ENCODE measurements around the gene ARFGEF3. TPM values are rescaled to one million over a fixed set of nuclear protein-coding genes. Genes with fewer than 3 reads are reported as not detected.

The ARFGEF3 gene
- polyA plus RNA-seq, 2 donors = 0.15 to 0.20 TPM

- WGBS, 2 donors = 93 to 96% methylated on average over 4 of the region's 4 CpGs
- H3K4me3 ChIP-seq (ENCODE audit: low read depth in 1 of 2, low read length in 2 of 2) = no peak overlapping the region
- H3K9me3 ChIP-seq (ENCODE audit: control insufficient read depth in 2 of 2, insufficient read depth in 1 of 2, low read depth in 1 of 2, low read length in 1 of 2) = no peaks in the 10 kb centered on the region
- no peaks in the 10 kb centered on the region for H3K4me1 ChIP-seq (ENCODE audit: control insufficient read depth in 2 of 2, insufficient read depth in 2 of 2, low read length in 1 of 2)
- no peaks in the 10 kb centered on the region for H3K36me3 ChIP-seq (ENCODE audit: control insufficient read depth in 2 of 2, insufficient read depth in 2 of 2, low read length in 1 of 2)
- H3K27ac ChIP-seq (ENCODE audit: low read depth in 2 of 2, low read length in 1 of 2) = no peak overlapping the region
- H3K27me3 ChIP-seq (ENCODE audit: control insufficient read depth in 1 of 2, insufficient read depth in 2 of 2, low read length in 2 of 2) = no peaks in the 10 kb centered on the region
Measured at GRCh38 chr6:138219901-138220300, 58.2 kb downstream of the ARFGEF3 start.

- H3K4me1 ChIP-seq (ENCODE audit: control insufficient read depth in 2 of 2, insufficient read depth in 2 of 2, low read length in 1 of 2) = no peaks in the 10 kb centered on the region
- no peak overlapping the region for H3K27ac ChIP-seq (ENCODE audit: low read depth in 2 of 2, low read length in 1 of 2)
- no peaks in the 10 kb centered on the region for H3K27me3 ChIP-seq (ENCODE audit: control insufficient read depth in 1 of 2, insufficient read depth in 2 of 2, low read length in 2 of 2)
- no peaks in the 10 kb centered on the region for H3K36me3 ChIP-seq (ENCODE audit: control insufficient read depth in 2 of 2, insufficient read depth in 2 of 2, low read length in 1 of 2)
- no peak overlapping the region for H3K4me3 ChIP-seq (ENCODE audit: low read depth in 1 of 2, low read length in 2 of 2)
- no peaks in the 10 kb centered on the region for H3K9me3 ChIP-seq (ENCODE audit: control insufficient read depth in 2 of 2, insufficient read depth in 1 of 2, low read depth in 1 of 2, low read length in 1 of 2)
- WGBS, 2 donors = 73 to 74% methylated on average over 4 of the region's 4 CpGs
Measured at GRCh38 chr6:138222901-138223546, 61.3 kb downstream of the ARFGEF3 start.

- WGBS, 2 donors = 79 to 86% methylated on average over 4 of the region's 4 CpGs
- Histone ChIP-seq H3K36me3 (ENCODE audit: control insufficient read depth in 2 of 2, insufficient read depth in 2 of 2, low read length in 1 of 2) (no peaks in the 10 kb centered on the region), H3K27ac (ENCODE audit: low read depth in 2 of 2, low read length in 1 of 2) (no peak overlapping the region), H3K4me1 (ENCODE audit: control insufficient read depth in 2 of 2, insufficient read depth in 2 of 2, low read length in 1 of 2) (no peaks in the 10 kb centered on the region), H3K27me3 (ENCODE audit: control insufficient read depth in 1 of 2, insufficient read depth in 2 of 2, low read length in 2 of 2) (no peaks in the 10 kb centered on the region), H3K9me3 (ENCODE audit: control insufficient read depth in 2 of 2, insufficient read depth in 1 of 2, low read depth in 1 of 2, low read length in 1 of 2) (no peaks in the 10 kb centered on the region), H3K4me3 (ENCODE audit: low read depth in 1 of 2, low read length in 2 of 2) (no peak overlapping the region)
Measured at GRCh38 chr6:138225953-138226352, 64.2 kb downstream of the ARFGEF3 start.

- Histone ChIP-seq H3K27ac (ENCODE audit: low read depth in 2 of 2, low read length in 1 of 2) (no peak overlapping the region), H3K27me3 (ENCODE audit: control insufficient read depth in 1 of 2, insufficient read depth in 2 of 2, low read length in 2 of 2) (no peaks in the 10 kb centered on the region), H3K4me1 (ENCODE audit: control insufficient read depth in 2 of 2, insufficient read depth in 2 of 2, low read length in 1 of 2) (no peaks in the 10 kb centered on the region), H3K4me3 (ENCODE audit: low read depth in 1 of 2, low read length in 2 of 2) (no peak overlapping the region), H3K36me3 (ENCODE audit: control insufficient read depth in 2 of 2, insufficient read depth in 2 of 2, low read length in 1 of 2) (no peaks in the 10 kb centered on the region), H3K9me3 (ENCODE audit: control insufficient read depth in 2 of 2, insufficient read depth in 1 of 2, low read depth in 1 of 2, low read length in 1 of 2) (no peaks in the 10 kb centered on the region)
- 75 to 89% methylated on average over 4 of the region's 4 CpGs for WGBS, 2 donors
Measured at GRCh38 chr6:138226700-138227315, 65.1 kb downstream of the ARFGEF3 start.

GRCh38 chr6:138227316-138227781 lies 65.6 kb downstream of the ARFGEF3 start:
- no peak overlapping the region for H3K27ac ChIP-seq (ENCODE audit: low read depth in 2 of 2, low read length in 1 of 2)
- no peak overlapping the region for H3K4me3 ChIP-seq (ENCODE audit: low read depth in 1 of 2, low read length in 2 of 2)
- H3K4me1 ChIP-seq (ENCODE audit: control insufficient read depth in 2 of 2, insufficient read depth in 2 of 2, low read length in 1 of 2) = no peaks in the 10 kb centered on the region
- H3K36me3 ChIP-seq (ENCODE audit: control insufficient read depth in 2 of 2, insufficient read depth in 2 of 2, low read length in 1 of 2) = no peaks in the 10 kb centered on the region
- H3K9me3 ChIP-seq (ENCODE audit: control insufficient read depth in 2 of 2, insufficient read depth in 1 of 2, low read depth in 1 of 2, low read length in 1 of 2) = no peaks in the 10 kb centered on the region
- H3K27me3 ChIP-seq (ENCODE audit: control insufficient read depth in 1 of 2, insufficient read depth in 2 of 2, low read length in 2 of 2) = no peaks in the 10 kb centered on the region
- WGBS, 2 donors = 66 to 81% methylated on average over 8 of the region's 8 CpGs

GRCh38 chr6:138229072-138229471 lies 67.3 kb downstream of the ARFGEF3 start:
- no peak overlapping the region for H3K27ac ChIP-seq (ENCODE audit: low read depth in 2 of 2, low read length in 1 of 2)
- no peaks in the 10 kb centered on the region for H3K4me1 ChIP-seq (ENCODE audit: control insufficient read depth in 2 of 2, insufficient read depth in 2 of 2, low read length in 1 of 2)
- no peaks in the 10 kb centered on the region for H3K36me3 ChIP-seq (ENCODE audit: control insufficient read depth in 2 of 2, insufficient read depth in 2 of 2, low read length in 1 of 2)
- H3K4me3 ChIP-seq (ENCODE audit: low read depth in 1 of 2, low read length in 2 of 2) = no peak overlapping the region
- no peaks in the 10 kb centered on the region for H3K9me3 ChIP-seq (ENCODE audit: control insufficient read depth in 2 of 2, insufficient read depth in 1 of 2, low read depth in 1 of 2, low read length in 1 of 2)
- 70 to 76% methylated on average over 4 of the region's 4 CpGs for WGBS, 2 donors
- no peaks in the 10 kb centered on the region for H3K27me3 ChIP-seq (ENCODE audit: control insufficient read depth in 1 of 2, insufficient read depth in 2 of 2, low read length in 2 of 2)

- H3K27me3 ChIP-seq (ENCODE audit: control insufficient read depth in 1 of 2, insufficient read depth in 2 of 2, low read length in 2 of 2) = no peaks in the 10 kb centered on the region
- no peaks in the 10 kb centered on the region for H3K9me3 ChIP-seq (ENCODE audit: control insufficient read depth in 2 of 2, insufficient read depth in 1 of 2, low read depth in 1 of 2, low read length in 1 of 2)
- H3K4me3 ChIP-seq (ENCODE audit: low read depth in 1 of 2, low read length in 2 of 2) = no peak overlapping the region
- 90 to 91% methylated on average over 11 of the region's 11 CpGs for WGBS, 2 donors
- H3K4me1 ChIP-seq (ENCODE audit: control insufficient read depth in 2 of 2, insufficient read depth in 2 of 2, low read length in 1 of 2) = no peaks in the 10 kb centered on the region
- no peak overlapping the region for H3K27ac ChIP-seq (ENCODE audit: low read depth in 2 of 2, low read length in 1 of 2)
- no peaks in the 10 kb centered on the region for H3K36me3 ChIP-seq (ENCODE audit: control insufficient read depth in 2 of 2, insufficient read depth in 2 of 2, low read length in 1 of 2)
Measured at GRCh38 chr6:138229663-138230179, 68.0 kb downstream of the ARFGEF3 start.

- Histone ChIP-seq H3K27me3 (ENCODE audit: control insufficient read depth in 1 of 2, insufficient read depth in 2 of 2, low read length in 2 of 2) (no peaks in the 10 kb centered on the region), H3K9me3 (ENCODE audit: control insufficient read depth in 2 of 2, insufficient read depth in 1 of 2, low read depth in 1 of 2, low read length in 1 of 2) (no peaks in the 10 kb centered on the region), H3K4me1 (ENCODE audit: control insufficient read depth in 2 of 2, insufficient read depth in 2 of 2, low read length in 1 of 2) (no peaks in the 10 kb centered on the region), H3K36me3 (ENCODE audit: control insufficient read depth in 2 of 2, insufficient read depth in 2 of 2, low read length in 1 of 2) (no peaks in the 10 kb centered on the region), H3K4me3 (ENCODE audit: low read depth in 1 of 2, low read length in 2 of 2) (no peak overlapping the region), H3K27ac (ENCODE audit: low read depth in 2 of 2, low read length in 1 of 2) (no peak overlapping the region)
Measured at GRCh38 chr6:138230221-138230620, 68.5 kb downstream of the ARFGEF3 start.

GRCh38 chr6:138230759-138231380 lies 69.1 kb downstream of the ARFGEF3 start:
- Histone ChIP-seq H3K27me3 (ENCODE audit: control insufficient read depth in 1 of 2, insufficient read depth in 2 of 2, low read length in 2 of 2) (no peaks in the 10 kb centered on the region), H3K4me3 (ENCODE audit: low read depth in 1 of 2, low read length in 2 of 2) (no peak overlapping the region), H3K27ac (ENCODE audit: low read depth in 2 of 2, low read length in 1 of 2) (peak overlapping the region; percentile 67 to 77), H3K4me1 (ENCODE audit: control insufficient read depth in 2 of 2, insufficient read depth in 2 of 2, low read length in 1 of 2) (no peaks in the 10 kb centered on the region), H3K36me3 (ENCODE audit: control insufficient read depth in 2 of 2, insufficient read depth in 2 of 2, low read length in 1 of 2) (no peaks in the 10 kb centered on the region), H3K9me3 (ENCODE audit: control insufficient read depth in 2 of 2, insufficient read depth in 1 of 2, low read depth in 1 of 2, low read length in 1 of 2) (no peaks in the 10 kb centered on the region)
- 56 to 70% methylated on average over 3 of the region's 3 CpGs for WGBS, 2 donors
